Measurements from ENCODE around the gene GPT2.

Gene GPT2

GRCh38 chr16:46914556-46915201 is 30.5 kb downstream of the GPT2 start:
- no peak for DNase-seq (ENCODE audit: low read depth in 1 of 2, low spot score in 1 of 2)
- TF ChIP-seq, protein P1, sequence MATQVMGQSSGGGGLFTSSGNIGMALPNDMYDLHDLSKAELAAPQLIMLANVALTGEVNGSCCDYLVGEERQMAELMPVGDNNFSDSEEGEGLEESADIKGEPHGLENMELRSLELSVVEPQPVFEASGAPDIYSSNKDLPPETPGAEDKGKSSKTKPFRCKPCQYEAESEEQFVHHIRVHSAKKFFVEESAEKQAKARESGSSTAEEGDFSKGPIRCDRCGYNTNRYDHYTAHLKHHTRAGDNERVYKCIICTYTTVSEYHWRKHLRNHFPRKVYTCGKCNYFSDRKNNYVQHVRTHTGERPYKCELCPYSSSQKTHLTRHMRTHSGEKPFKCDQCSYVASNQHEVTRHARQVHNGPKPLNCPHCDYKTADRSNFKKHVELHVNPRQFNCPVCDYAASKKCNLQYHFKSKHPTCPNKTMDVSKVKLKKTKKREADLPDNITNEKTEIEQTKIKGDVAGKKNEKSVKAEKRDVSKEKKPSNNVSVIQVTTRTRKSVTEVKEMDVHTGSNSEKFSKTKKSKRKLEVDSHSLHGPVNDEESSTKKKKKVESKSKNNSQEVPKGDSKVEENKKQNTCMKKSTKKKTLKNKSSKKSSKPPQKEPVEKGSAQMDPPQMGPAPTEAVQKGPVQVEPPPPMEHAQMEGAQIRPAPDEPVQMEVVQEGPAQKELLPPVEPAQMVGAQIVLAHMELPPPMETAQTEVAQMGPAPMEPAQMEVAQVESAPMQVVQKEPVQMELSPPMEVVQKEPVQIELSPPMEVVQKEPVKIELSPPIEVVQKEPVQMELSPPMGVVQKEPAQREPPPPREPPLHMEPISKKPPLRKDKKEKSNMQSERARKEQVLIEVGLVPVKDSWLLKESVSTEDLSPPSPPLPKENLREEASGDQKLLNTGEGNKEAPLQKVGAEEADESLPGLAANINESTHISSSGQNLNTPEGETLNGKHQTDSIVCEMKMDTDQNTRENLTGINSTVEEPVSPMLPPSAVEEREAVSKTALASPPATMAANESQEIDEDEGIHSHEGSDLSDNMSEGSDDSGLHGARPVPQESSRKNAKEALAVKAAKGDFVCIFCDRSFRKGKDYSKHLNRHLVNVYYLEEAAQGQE (IDR thresholded peaks at IDR 0.05; ENCODE audit: insufficient replicate concordance, low read depth): no peak
- no peak for TF ChIP-seq GABPA (IDR thresholded peaks at IDR 0.05; ENCODE audit: low read depth)
- H3K4me3 ChIP-seq (replicated peaks; ENCODE audit: insufficient read depth, low read length): no peak overlapping the region
- no peak overlapping the region for H3K27ac ChIP-seq (replicated peaks)
- no peaks in the 10 kb centered on the region for H3K27me3 ChIP-seq (ENCODE audit: insufficient read depth, poor library complexity, severe bottlenecking)

DNA sequence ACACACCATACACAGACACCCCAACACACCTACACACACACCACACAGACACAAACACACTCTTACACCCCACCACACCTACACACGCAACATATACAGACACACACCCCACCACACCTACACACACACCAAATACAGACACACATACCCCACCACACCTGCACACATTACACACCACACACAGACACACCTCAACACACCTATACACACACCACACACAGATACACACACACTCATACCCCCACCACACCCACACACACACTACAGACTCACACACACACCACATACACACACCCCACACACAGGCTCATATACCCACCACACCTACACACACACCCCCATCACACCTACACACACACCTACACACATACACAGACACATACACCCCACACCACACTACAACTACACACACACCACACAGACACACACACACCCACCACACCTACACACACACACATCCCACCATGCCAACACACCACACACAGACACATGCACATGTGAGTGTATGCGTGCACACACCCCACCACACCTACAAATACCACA is 31.4 kb downstream of the GPT2 start:
- Histone ChIP-seq H3K4me3 (replicated peaks; ENCODE audit: insufficient read depth, low read length) (no peak overlapping the region), H3K27ac (replicated peaks) (no peak overlapping the region), H3K27me3 (ENCODE audit: insufficient read depth, poor library complexity, severe bottlenecking) (no peaks in the 10 kb centered on the region)
- TF ChIP-seq POLR2AphosphoS5 (IDR thresholded peaks at IDR 0.05; ENCODE audit: low read depth): 0 out of 2 replicates have a peak, but pooled peaks have one; percentile 24
- TF ChIP-seq GABPA (IDR thresholded peaks at IDR 0.05; ENCODE audit: low read depth): no peak
- TF ChIP-seq, protein P1 (IDR thresholded peaks at IDR 0.05; ENCODE audit: insufficient replicate concordance, low read depth): no peak
- DNase-seq (ENCODE audit: low read depth in 1 of 2, low spot score in 1 of 2): no peak

GRCh38 chr16:46916980-46917379 is 32.8 kb downstream of the GPT2 start:
- no peak for TF ChIP-seq SPI1 (IDR thresholded peaks at IDR 0.05; ENCODE audit: borderline replicate concordance, low read depth)

GRCh38 chr16:46918400-46918799 is 34.2 kb downstream of the GPT2 start:
- no peak for DNase-seq (ENCODE audit: low read depth in 1 of 2, low spot score in 1 of 2)
- H3K27me3 ChIP-seq (ENCODE audit: insufficient read depth, poor library complexity, severe bottlenecking): no peaks in the 10 kb centered on the region
- TF ChIP-seq, protein P2, sequence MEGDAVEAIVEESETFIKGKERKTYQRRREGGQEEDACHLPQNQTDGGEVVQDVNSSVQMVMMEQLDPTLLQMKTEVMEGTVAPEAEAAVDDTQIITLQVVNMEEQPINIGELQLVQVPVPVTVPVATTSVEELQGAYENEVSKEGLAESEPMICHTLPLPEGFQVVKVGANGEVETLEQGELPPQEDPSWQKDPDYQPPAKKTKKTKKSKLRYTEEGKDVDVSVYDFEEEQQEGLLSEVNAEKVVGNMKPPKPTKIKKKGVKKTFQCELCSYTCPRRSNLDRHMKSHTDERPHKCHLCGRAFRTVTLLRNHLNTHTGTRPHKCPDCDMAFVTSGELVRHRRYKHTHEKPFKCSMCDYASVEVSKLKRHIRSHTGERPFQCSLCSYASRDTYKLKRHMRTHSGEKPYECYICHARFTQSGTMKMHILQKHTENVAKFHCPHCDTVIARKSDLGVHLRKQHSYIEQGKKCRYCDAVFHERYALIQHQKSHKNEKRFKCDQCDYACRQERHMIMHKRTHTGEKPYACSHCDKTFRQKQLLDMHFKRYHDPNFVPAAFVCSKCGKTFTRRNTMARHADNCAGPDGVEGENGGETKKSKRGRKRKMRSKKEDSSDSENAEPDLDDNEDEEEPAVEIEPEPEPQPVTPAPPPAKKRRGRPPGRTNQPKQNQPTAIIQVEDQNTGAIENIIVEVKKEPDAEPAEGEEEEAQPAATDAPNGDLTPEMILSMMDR (IDR thresholded peaks at IDR 0.05; ENCODE audit: insufficient read depth, low read length): no peak
- TF ChIP-seq POLR2AphosphoS5 (IDR thresholded peaks at IDR 0.05; ENCODE audit: low read depth) (no peak), GABPA (IDR thresholded peaks at IDR 0.05; ENCODE audit: low read depth) (no peak), SPI1 (IDR thresholded peaks at IDR 0.05; ENCODE audit: borderline replicate concordance, low read depth) (no peak)
- no peak overlapping the region for H3K27ac ChIP-seq (replicated peaks)
- no peak overlapping the region for H3K4me3 ChIP-seq (replicated peaks; ENCODE audit: insufficient read depth, low read length)

More at GRCh38 chr16:46916980-46917379, 32.8 kb downstream of the GPT2 start:
- Histone ChIP-seq H3K27me3 (ENCODE audit: insufficient read depth, poor library complexity, severe bottlenecking) (no peaks in the 10 kb centered on the region), H3K27ac (replicated peaks) (no peak overlapping the region), H3K4me3 (replicated peaks; ENCODE audit: insufficient read depth, low read length) (no peak overlapping the region)
- no peak for DNase-seq (ENCODE audit: low read depth in 1 of 2, low spot score in 1 of 2)

DNA sequence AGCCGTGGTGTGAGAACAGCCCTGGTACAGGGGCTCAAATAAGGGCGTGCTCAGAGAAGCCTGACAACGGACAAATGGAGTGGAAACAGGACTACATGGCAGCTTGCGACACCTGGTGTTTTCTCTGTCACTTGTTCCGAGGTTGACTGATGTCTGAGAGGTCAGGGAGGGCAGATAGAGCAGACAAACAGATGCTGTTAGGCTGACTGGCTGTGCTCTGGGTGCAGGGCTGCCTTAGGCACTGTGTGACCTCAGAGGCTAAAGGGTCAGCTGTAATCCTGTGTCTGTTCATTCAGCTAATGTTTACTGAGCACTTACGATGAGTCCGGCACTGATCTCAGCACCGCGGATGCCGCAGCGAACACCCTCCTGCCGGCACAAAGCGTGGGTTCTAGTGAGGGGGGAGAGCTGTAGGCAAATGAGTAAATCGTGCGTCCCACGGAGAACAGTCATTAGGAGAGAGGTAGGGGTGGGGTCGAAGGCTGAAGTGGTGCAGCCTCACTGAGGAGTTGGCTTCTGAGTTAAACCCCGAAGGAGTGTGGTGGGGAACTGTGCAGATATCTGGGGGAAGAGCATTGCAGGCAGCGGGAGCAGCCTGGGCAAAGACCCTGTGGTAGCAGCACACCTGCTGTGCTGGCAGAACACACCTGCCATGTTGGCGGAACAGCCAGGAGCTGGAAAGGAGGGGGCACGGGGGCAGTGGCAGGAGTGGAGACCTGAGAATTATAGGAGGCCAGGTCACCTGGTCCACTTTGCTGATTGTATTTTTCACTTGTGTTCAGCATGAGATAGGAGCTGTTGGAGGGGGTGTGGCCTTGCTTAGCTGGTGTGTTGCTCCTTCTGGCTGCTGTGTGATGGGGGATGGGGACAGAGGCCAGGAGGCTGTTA is 35.0 kb downstream of the GPT2 start:
- Histone ChIP-seq H3K4me3 (replicated peaks; ENCODE audit: insufficient read depth, low read length) (no peak overlapping the region), H3K27ac (replicated peaks) (no peak overlapping the region)
- DNase-seq (ENCODE audit: low read depth in 1 of 2, low spot score in 1 of 2): no peak

More for the DNA sequence above, 35.0 kb downstream of the GPT2 start:
- no peaks in the 10 kb centered on the region for H3K27me3 ChIP-seq (ENCODE audit: insufficient read depth, poor library complexity, severe bottlenecking)
- TF ChIP-seq GABPA (IDR thresholded peaks at IDR 0.05; ENCODE audit: low read depth): no peak
- TF ChIP-seq SPI1 (IDR thresholded peaks at IDR 0.05; ENCODE audit: borderline replicate concordance, low read depth): no peak
- TF ChIP-seq, protein P1 (IDR thresholded peaks at IDR 0.05; ENCODE audit: insufficient replicate concordance, low read depth): no peak
- TF ChIP-seq POLR2AphosphoS5 (IDR thresholded peaks at IDR 0.05; ENCODE audit: low read depth): no peak; the same call in 1 of the 2 replicates
- TF ChIP-seq, protein P2 (IDR thresholded peaks at IDR 0.05; ENCODE audit: insufficient read depth, low read length): no peak
